Measurements from ENCODE around the gene ASIC2.

ASIC2 gene

DNA sequence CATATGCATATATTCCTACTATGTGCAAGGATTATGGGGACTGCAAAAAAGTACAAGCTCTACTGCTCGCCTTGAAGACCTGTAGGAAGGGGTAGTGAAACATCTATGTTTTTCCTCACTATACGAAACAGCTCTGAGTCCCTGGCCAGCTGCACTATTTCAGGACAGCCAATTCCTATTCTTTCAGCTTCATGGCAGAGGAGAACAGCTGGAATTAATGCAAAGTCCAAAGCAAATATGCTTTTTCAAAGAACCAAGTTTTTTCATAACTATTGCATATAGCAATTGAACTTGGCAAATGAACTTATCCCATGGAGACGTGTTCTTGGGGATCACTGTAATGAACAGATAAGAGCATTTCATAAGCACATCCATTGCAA is 179.1 kb downstream of the ASIC2 start:
- DNase-seq (ENCODE audit: low spot score): no peak

DNA sequence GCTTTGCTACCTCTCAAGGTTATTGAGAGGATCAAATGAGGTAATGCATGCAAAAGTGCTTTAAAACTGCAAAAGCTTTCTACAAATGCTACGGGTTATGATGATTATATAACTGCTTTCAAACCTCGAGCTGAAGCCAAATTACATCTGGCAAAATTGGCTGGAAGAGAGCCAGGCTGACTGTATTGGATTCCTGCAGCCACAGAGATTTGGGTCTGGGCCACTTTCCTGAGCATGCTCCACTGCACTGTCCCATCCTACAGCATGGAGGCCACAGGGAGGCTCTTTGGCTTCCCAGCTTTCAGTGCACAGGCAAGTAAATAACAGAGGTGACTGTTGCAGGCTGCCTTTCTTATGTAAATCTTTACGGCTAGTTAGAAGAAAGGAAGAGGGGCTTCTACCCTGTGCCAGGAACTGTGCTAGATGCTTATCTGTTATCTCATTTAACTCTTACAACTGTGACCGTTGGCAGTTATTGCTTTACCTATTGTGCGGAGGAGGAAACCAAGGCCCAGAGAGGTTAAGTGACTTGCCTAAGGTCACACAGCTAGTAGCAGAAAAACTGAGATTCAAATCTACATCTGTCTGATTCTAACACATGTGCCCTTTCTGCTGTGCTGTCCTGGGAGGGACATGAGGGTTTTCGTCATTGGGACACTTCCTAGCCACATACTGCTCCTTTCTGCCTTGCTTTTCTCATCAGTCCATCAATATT is 179.7 kb downstream of the ASIC2 start:
- no peak for DNase-seq (ENCODE audit: low spot score)

DNA sequence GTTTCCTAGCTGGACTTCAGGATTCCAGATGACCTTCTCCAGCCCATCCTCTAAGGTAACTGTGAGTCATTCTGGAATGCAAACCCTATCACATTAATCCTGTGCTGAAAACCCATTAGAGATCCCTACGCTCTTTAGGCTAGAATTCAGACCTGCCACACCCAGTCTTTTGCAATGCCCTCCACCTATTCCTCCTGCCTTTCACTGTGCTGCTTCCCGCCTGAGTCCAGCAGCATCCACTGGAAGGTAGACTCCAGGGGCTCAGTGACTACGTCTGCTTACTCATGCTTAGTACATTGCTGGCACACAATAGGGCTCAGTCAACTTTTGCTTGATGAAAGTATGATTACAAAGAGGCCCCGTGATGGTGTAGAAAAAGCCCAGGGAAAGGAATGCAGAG is 180.3 kb downstream of the ASIC2 start:
- no peak for DNase-seq (ENCODE audit: low spot score)

DNA sequence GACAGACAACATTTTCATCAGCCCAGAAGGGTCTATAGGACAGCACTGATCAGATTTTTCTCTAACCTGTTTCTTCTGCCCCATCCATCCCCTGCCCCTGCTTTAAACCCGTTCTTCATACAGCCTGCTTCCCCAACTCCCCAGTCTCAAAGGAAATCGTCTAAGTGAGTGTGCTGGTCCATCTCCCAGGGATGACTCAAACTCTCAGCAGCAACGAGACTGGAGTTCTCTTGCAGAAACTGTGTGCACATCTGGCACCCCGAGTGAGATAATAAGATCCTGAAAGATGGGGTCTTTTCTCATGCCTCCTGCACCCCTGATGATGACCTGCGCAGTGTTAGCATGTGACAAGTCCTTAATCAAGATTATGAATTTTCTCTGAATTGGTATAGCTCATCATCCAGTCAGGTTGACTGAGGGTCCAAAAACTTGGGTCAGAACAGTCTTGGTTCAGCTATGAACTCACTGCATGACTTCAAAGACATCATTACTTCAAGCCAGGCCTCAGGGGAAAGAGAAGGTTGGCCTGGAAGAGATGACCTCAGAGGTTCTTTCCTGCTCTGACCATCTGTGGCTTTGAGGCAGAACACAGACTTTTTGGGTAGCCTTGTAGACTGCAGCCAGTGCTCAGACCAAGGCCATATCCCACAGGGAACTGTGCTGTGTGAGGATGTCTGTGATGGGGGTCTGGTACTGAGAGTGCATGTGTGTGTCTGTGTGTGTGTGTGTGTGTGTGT is 183.6 kb downstream of the ASIC2 start:
- DNase-seq (ENCODE audit: low spot score): no peak

DNA sequence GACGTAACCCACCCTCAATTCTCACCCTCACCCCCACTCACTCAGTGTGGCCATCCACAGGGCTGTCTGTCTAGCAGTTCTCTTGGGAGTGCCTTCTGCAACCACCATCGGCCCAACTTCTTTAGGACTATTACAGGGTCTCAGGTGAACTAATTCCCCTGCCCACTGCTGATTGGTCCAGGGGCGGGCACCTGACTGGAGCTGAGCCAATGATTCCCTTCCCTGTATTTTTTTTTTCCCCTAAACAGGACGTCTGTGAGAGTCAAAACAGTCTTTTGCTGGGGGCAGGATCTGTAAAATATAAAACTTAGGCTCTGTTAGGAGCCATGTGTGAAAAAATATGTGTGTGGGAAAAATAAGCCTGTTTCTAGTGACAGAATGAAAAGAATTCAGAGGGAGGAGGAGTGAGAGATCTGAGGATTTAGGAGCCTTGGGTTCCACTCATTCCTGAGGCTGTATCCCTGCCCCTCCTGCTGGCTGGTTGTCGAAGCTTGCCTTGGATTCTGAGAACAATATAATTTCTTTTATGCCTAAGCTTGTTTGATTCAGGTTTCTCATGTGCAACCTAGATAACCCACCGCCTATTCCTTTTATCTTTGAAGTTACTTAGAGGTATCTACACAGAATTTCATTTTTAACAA is 186.4 kb downstream of the ASIC2 start:
- no peak for DNase-seq (ENCODE audit: low spot score)

DNA sequence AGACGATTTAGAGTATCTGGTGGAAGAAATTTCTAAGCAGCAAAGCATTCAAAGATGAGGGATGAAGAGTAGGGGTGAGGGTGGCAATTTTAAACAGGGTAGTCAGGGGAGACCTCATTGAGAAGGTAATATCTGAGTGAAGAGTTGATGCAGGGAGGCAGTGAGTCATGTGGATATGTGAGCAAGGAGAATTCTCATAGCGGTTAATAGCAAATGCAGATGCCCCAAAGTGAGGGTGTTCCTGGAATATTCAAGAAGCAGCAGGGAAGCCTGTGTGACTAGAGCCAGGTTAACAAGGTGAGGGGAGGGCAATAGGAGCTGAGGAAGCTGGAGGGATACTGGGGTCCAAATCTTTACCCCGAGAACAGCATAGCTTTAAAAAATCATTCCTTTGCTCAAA is 187.2 kb downstream of the ASIC2 start:
- no peak for DNase-seq (ENCODE audit: low spot score)

DNA sequence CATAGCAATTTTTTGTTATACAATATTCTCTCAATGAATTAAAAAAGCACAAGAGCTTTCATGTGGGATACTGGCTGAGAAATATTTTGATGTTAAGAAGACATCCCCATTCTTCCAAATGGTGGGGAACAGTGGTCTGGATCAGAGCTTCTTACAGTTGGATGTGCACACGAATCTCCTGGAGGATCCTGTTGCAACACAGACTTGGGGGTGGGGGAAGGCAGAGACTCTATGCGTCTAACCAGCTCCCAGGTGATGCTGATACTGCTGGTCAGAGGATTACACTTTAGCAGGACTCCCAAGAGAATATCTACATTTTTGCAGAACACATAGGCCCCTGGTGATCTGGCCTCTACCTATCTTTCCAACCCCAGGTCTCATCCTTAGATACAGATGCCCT is 193.2 kb downstream of the ASIC2 start:
- DNase-seq (ENCODE audit: low spot score): no peak

DNA sequence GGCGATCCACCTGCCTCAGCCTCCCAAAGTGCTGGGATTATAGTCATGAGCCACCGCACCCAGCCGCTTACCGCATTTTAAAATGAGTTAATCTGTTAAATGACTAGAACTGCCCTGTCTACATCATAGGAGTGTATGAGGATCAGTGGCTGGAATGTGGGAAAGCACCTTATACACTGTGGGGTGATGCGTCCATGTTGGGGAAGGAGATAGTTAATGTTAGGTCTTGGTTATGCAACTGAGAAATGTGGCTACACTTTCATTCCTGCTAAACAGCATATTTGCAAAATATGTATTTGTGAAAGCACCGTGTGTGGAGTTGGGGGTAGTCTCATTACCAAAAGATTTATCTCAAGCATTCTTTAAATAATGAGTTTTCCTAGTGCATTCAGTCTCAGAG is 193.8 kb downstream of the ASIC2 start:
- DNase-seq (ENCODE audit: low spot score): no peak

DNA sequence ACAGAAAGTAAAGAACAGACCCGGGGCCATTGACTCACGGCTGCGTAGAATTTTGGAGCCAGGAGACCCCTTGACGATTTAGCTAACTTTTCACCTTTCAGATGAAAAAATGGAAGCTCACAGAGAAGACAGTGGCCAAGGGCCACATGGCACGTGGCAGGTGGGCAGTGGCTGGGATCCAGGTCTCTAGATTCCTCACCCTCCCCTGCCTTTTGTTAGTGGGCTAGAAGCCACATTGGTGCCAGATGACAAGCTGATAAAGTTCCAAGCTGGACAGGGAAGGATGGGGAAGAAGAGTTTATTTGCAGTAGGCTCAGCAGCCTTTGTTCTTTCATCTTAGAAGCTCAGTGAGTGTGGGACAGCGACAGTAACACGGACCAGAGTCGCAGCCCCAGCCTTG is 195.7 kb downstream of the ASIC2 start:
- no peak for DNase-seq (ENCODE audit: low spot score)

DNA sequence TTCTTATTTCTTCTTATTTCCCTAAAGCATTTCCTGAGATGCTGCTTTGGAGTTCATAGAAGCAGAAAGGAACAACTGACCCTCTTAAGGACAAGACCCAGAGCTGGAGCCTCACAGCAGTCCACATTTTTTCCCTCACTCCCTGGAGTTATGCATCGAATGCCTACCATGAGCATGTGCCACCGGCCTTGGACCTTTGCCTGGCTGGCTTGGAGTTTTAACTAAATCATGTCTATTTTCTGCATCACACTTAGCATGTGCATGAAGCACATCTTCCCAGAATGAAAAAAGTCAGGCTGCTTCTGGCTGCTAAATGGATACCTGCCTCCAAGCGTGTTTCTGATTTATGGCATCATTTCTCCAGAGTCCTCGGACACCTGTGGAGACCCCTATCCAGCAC is 196.9 kb downstream of the ASIC2 start:
- DNase-seq (ENCODE audit: low spot score): no peak

DNA sequence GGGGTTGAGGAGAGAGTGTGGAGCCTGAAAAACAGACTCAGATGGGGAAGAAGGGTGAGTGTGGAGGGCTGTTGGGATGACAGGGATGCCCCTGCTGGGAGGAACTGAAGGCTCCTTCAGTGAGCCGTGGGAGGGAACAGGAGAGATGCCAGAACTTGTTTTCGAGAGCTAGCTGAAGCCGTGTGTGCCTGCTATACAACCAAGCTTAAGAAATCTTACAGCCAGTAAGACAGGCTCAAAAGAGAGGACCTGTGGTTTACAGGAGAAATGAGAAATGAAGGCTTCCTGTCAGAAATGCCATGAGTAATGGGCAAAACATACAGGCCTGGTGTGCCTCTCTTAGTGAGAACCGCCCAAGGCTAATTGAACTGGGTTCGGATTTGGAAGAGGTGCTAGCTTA is 201.8 kb downstream of the ASIC2 start:
- DNase-seq (ENCODE audit: low spot score): no peak

DNA sequence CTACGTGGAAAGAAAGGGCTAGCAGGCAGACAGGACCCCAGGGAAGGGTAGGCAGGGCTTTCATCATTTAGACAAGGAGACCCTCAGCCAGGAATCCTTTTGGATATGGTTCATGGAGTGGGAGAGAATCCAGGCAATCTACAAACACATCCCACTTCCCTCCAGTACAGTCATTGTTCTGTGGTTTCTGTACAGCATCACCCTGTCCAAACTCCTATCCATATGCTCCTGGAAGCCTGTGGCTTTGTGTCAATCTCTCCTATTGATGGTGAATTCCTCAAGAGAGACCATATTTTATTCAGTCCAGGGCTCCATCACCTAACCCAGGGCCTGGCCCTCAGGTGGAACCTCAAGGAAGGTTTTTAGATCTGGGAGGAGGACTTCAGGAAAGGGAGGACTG is 202.3 kb downstream of the ASIC2 start:
- no peak for DNase-seq (ENCODE audit: low spot score)

DNA sequence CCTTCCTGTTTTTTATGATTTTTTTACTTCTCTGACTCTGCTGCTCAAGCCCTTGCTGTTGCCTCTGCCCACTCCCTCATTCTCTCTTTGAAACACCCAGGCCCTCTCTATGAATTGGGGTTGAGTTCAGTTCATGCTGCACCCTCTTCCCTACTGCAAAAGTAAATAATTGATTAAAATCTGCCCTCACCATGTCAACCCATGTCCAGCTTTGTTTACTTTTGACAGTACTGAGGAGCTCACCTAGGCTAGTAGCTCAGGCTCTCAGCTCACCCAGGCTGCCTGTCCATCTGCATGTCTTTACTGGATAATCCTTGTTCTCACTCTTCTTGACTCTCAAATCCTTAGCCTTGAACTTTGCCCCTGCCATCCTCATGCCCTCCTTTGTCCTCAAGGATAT is 206.2 kb downstream of the ASIC2 start:
- DNase-seq (ENCODE audit: low spot score): no peak

DNA sequence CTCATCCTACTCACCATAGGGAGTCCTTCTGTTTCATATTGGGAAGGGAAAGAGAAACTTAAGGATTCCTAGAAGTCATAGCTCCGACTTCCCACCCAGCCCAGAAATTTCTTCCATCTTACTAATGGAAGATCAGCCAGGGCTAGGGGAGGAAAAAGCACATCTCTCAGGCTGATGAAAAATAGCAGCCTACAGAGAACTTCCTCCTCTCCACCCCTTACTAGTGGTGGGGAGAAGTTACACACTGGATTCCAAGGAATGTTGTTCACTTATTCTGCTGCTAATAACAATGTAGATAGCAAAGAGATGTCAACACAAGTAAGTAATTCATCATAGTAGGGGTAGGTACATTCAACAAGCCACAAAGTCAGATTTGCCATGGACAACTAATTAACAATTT is 207.1 kb downstream of the ASIC2 start:
- no peak for DNase-seq (ENCODE audit: low spot score)

DNA sequence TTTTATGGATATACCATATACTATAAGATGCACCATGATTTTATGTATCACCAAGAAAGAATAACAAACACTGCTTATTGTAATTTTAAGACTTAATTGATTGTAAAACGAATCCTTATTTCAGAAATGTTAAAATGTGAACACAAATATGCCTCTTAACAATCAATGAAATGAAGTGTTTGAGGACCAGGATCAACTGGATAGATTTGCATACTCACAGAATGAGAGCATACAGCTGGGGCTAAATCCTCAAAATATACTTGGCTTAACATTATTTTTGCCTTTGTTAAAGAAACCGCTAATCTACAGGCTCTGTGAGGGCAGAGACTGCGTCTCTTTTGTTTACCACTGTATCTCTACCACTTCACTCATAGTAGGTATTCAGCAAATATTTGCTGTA is 207.8 kb downstream of the ASIC2 start:
- no peak for DNase-seq (ENCODE audit: low spot score)

DNA sequence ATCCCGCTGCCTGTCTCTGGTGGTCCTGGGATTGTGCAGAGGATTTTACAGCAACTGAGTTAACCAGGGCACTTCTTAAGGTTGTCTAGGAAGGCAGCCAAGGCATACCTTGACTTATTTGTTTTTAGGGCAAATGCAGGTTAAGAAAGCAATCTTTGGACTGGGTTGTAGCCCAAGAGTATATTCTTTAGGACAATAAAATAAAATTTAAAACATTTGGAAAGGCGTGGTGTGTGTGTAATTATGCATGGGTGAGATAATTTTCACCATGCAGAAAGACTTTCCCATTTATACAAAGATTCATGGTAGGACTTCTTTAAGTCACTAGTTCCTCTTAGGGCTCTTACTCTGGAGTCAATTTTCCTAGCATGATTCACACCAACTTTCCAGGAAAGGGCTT is 208.3 kb downstream of the ASIC2 start:
- no peak for DNase-seq (ENCODE audit: low spot score)

DNA sequence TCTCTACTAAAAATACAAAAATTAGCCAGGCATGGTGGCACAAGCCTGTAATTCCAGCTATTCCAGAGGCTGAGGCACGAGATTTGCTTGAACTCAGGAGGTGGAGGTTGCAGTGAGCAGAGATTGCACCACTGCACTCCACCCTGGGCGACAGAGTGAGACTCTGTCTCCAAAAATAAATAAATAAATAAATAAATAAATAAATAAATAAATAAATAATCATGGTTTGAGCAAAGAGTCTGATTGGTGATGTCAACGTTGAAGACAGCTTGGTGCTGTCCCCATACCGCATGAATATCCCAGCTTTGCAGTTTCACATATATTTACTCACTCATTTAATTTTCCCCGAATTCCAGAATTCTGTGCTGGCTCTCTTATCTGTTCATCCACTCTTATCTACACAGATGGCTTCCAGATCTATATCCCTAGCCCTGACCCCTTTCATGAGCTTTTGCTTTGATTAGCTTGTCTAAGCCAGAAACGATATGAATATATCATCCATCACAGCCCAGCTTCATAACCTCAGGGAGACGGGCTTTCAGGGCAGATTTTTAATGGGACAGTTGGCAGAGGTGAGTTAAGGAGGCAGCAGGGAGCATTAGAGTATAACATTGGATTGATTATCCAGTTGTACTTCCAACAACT is 210.4 kb downstream of the ASIC2 start:
- DNase-seq (ENCODE audit: low spot score): no peak

DNA sequence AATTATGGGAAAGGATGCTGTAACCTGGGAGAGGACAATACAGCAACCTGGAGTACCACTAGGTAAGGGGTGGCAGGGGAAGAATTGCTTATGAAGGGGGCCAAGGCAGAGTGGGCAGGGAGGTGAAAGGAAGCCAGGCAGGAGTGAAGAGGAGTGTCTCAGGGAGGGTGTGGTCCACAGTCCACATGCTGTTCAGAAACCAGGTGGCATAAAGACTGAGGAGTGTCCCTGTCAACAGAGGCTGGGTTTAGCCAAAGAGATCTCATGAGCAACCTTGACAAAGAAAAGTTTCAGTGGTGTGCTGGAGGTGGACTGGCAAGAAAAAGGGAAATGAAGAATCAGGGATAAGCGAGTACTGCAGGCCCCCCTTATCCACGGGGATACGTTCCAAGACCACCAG is 213.0 kb downstream of the ASIC2 start:
- DNase-seq (ENCODE audit: low spot score): no peak

DNA sequence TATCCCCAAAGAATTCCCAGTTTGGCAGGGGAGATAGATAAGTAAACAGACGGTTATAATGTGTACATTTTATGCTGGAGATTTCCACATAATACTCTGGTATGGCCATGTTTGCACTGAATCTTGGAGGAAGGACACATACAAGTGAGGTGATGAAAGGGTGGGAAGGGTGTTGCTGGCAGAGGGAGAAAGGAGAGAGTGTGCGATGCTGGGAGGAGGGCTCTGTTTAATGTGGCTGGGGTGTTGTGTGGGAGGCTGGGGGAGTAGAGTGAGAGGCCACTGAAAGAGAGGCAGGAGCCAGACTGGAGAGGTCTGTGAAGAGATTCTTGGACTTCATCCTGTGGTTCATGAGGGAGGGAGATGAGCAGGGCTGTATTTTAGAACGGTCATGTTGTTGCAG is 213.9 kb downstream of the ASIC2 start:
- DNase-seq (ENCODE audit: low spot score): no peak

DNA sequence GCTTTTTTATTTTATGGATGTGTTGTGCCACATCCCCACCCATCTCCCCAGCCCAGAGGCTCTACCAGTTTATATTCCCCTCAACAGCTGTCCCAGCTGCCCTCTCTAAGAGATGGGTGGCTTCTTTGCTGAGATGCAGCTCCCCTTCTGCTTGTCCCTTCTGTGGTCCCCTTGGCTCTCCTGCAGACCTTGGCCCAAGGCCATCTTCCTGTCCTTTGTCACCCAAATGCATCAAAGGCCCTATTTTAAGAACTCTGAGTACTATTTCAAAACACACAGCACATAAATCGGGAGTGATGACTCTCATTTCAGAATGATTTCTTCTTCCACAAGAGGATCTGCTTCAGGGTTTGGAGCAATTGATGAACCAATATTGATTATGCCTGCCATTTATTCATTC is 216.1 kb downstream of the ASIC2 start:
- no peak for DNase-seq (ENCODE audit: low spot score)

DNA sequence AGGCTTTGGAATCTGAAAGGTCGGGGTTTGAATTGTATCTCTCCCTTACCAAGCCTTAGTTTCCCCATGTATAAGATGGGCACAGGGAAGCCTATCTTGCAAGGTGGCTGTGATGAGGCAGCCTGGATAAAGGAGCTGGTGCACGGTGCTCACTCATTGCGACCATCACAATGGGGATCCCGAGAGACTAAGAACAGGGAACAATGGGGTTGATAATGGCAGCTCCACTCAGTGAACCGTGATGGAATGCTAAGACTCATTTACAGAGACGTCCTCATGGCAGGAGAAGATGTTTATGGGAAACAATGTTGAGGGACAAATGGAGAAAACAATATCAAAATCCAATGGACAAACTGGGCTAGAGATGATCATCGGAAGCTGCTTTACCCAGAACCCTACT is 219.7 kb downstream of the ASIC2 start:
- DNase-seq (ENCODE audit: low spot score): no peak

DNA sequence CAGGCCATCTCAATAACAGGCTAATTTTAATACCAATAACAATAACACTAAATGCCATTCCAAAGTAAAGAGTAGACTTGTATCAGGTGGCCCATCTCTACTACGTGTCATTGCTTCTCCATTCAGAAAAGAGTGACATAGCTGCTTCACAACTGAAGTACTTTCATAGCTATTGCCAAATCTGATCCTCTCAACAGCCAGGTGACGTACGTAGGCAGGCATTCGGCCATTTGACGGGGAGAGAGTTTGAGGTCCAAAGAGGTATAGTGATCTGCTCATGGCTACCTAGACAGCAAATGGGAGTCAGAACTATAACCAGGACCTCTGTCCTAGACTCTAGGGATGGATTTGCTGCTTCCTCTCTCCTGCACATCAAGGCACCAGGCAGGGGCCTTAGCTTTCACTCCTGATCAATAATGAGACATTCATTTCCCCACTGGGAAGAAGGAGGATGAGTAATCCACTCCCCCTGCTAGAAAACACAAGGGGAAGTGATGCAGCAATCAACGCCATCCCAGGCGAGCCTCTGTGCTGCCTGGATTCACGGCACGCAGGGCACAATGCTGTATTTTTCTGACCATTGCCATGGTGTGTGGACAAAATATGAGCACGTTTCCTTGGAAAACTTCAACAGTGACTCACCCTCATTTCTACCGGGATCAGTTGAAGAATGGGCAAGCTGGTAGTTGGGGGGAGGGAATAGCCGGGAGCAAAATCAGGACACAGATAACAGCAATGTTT is 220.5 kb downstream of the ASIC2 start:
- no peak for DNase-seq (ENCODE audit: low spot score)

Measured in HuH-7 (cell line).